Endodermal cell (in vitro differentiated cells): ENCODE results near the gene PBXIP1. TPM values are rescaled to one million over a fixed set of nuclear protein-coding genes. Genes with fewer than 3 reads are reported as not detected.
"Not testable (repeated sequence)": the region's sequence is repeated elsewhere in the genome, so short reads cannot be mapped to it uniquely, and the experiment has no call there.

Source experiments
- DNase-seq: peaks from one replicate; pipeline ENCODE4 v3.0.0-alpha.2; 2017
- H3K27ac ChIP-seq: 2 replicates; pipeline ENCODE4 v1.5.1; 2013; ENCODE audit warnings: mild to moderate bottlenecking, low read depth, low read length, moderate library complexity
- H3K27me3 ChIP-seq: 2 replicates; pipeline ENCODE4 v1.6.1; 2013; ENCODE audit warnings: mild to moderate bottlenecking, low read length, moderate library complexity; ENCODE audit not compliant: insufficient read depth, control insufficient read depth, poor library complexity, severe bottlenecking
- H3K36me3 ChIP-seq: 2 replicates; pipeline ENCODE4 v1.7.0; 2013; ENCODE audit warnings: mild to moderate bottlenecking, low read length, moderate library complexity; ENCODE audit not compliant: control insufficient read depth, insufficient read depth
- H3K4me1 ChIP-seq: one replicate; pipeline ENCODE4 v1.7.0; 2013; ENCODE audit warnings: low read length; ENCODE audit not compliant: control insufficient read depth, insufficient read depth
- H3K4me3 ChIP-seq: 2 replicates; pipeline ENCODE4 v1.5.1; 2013; ENCODE audit warnings: mild to moderate bottlenecking, low read length, moderate library complexity
- H3K9ac ChIP-seq: 2 replicates; pipeline ENCODE4 v1.6.1; 2013; ENCODE audit warnings: mild to moderate bottlenecking, low read length, moderate library complexity; ENCODE audit not compliant: poor library complexity, severe bottlenecking; ENCODE audit errors: extremely low read depth
- H3K9me3 ChIP-seq: 2 replicates; pipeline ENCODE4 v1.6.1; 2013; ENCODE audit warnings: mild to moderate bottlenecking, low read length, moderate library complexity; ENCODE audit not compliant: control insufficient read depth
- H3K27ac Mint-ChIP-seq: 2 replicates; pipeline ENCODE4 v1.8.0; 2020; ENCODE audit warnings: mixed read lengths
- H3K27me3 Mint-ChIP-seq: 2 replicates; pipeline ENCODE4 v1.8.0; 2021; ENCODE audit warnings: mild to moderate bottlenecking, mixed read lengths; ENCODE audit not compliant: insufficient read depth
- H3K36me3 Mint-ChIP-seq: 2 replicates; pipeline ENCODE4 v1.8.0; 2020; ENCODE audit warnings: low read depth, mixed read lengths
- H3K4me1 Mint-ChIP-seq: 2 replicates; pipeline ENCODE4 v1.8.0; 2020; ENCODE audit warnings: mixed read lengths
- H3K4me3 Mint-ChIP-seq: 2 replicates; pipeline ENCODE4 v1.8.0; 2020; ENCODE audit warnings: mild to moderate bottlenecking, moderate library complexity, mixed read lengths
- H3K9me3 Mint-ChIP-seq: 2 replicates; pipeline ENCODE4 v1.8.0; 2020; ENCODE audit warnings: mild to moderate bottlenecking, mixed read lengths
- WGBS, 2 experiments: methylation state at CpG; one replicate each; pipeline versions ENCODE4 v1.1.5 to v1.1.7; 2013; ENCODE audit warnings: missing lambda C conversion rate in 2 of 2, mixed read lengths in 1 of 2; ENCODE audit not compliant: insufficient coverage in 1 of 2, insufficient read length in 1 of 2; 5-methylcytosine and 5-hydroxymethylcytosine counted together
- total RNA-seq, 2 donors: library from RNA; stranded (reverse); fragmentation: NEBNext Ultra II Directional in 1 of 2; extraction: Animal tissue kit (Norgen Biotek cat#: 25700) in 1 of 2; gene quantifications; 2 replicates in 1 of 2; 3 replicates in 1 of 2; pipeline ENCODE4 v1.2.1, GENCODE V29; 2021
- TF ChIP-seq, protein P1 (sequence below): fragments of 200-600 bp; sonication (generic); conservative IDR thresholded peaks from 2 replicates; pipeline ENCODE4 v1.5.0; 2021; ENCODE audit warnings: antibody characterized with exemption, mild to moderate bottlenecking

The PBXIP1 gene
- total RNA-seq, 2 donors from 2014 or later = 42.5 to 61.3 TPM

- peaks cover 5% of the 10 kb centered on the region for H3K36me3 Mint-ChIP-seq
- peaks cover 25% of the 10 kb centered on the region for H3K9me3 Mint-ChIP-seq
- TF ChIP-seq, protein P1, sequence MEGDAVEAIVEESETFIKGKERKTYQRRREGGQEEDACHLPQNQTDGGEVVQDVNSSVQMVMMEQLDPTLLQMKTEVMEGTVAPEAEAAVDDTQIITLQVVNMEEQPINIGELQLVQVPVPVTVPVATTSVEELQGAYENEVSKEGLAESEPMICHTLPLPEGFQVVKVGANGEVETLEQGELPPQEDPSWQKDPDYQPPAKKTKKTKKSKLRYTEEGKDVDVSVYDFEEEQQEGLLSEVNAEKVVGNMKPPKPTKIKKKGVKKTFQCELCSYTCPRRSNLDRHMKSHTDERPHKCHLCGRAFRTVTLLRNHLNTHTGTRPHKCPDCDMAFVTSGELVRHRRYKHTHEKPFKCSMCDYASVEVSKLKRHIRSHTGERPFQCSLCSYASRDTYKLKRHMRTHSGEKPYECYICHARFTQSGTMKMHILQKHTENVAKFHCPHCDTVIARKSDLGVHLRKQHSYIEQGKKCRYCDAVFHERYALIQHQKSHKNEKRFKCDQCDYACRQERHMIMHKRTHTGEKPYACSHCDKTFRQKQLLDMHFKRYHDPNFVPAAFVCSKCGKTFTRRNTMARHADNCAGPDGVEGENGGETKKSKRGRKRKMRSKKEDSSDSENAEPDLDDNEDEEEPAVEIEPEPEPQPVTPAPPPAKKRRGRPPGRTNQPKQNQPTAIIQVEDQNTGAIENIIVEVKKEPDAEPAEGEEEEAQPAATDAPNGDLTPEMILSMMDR = no peak
- H3K9me3 ChIP-seq = peaks cover 17% of the 10 kb centered on the region
- H3K36me3 ChIP-seq = no peaks in the 10 kb centered on the region
- H3K9ac ChIP-seq = no peak overlapping the region
- H3K27me3 Mint-ChIP-seq = peaks cover 11% of the 10 kb centered on the region
- no peak overlapping the region for H3K4me3 ChIP-seq
- no peak for DNase-seq
- H3K27ac ChIP-seq = no peak overlapping the region
- no peaks in the 10 kb centered on the region for H3K27me3 ChIP-seq
- H3K4me1 ChIP-seq = no peaks in the 10 kb centered on the region
- no peak overlapping the region for H3K27ac Mint-ChIP-seq
- no peak overlapping the region for H3K4me3 Mint-ChIP-seq
- peaks cover 4% of the 10 kb centered on the region for H3K4me1 Mint-ChIP-seq
- 85 to 93% methylated on average over 6 to 8 of the region's 8 CpGs for WGBS, 2 experiments
Observed at GRCh38 chr1:154911691-154912550, 44.0 kb downstream of the PBXIP1 start.

DNA sequence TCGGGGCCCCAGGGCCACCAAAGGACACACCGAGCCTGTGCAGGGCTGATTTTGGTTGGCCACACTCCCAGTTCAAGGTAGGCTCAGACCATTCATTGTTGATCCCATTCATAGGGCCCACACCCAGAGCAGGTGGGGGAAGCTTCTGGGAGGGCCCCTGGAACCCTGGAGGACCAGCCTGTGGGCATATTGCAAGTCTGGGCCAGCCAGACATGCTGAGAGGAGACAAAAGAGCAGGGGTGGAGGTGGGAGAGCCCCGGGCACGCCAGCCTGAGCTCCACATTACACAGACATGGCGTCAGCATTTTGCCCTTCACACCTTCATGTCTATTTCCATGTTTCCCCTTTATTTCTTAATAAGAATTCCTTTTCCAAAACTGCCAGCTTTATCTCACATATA, 45.0 kb downstream of the PBXIP1 start:
- Histone ChIP-seq H3K4me1 (no peaks in the 10 kb centered on the region), H3K9ac (no peak overlapping the region), H3K9me3 (peaks cover 13% of the 10 kb centered on the region), H3K27ac (no peak overlapping the region), H3K36me3 (no peaks in the 10 kb centered on the region), H3K27me3 (no peaks in the 10 kb centered on the region), H3K4me3 (no peak overlapping the region)
- WGBS, 2 experiments = 85% methylated on average over 3 to 5 of the region's 5 CpGs
- no peak overlapping the region for H3K4me3 Mint-ChIP-seq
- TF ChIP-seq, protein P1 = no peak
- peaks cover 3% of the 10 kb centered on the region for H3K36me3 Mint-ChIP-seq
- H3K27ac Mint-ChIP-seq = no peak overlapping the region
- peaks cover 11% of the 10 kb centered on the region for H3K27me3 Mint-ChIP-seq
- peaks cover 27% of the 10 kb centered on the region for H3K9me3 Mint-ChIP-seq
- H3K4me1 Mint-ChIP-seq = peaks cover 4% of the 10 kb centered on the region
- DNase-seq = no peak

GRCh38 chr1:154908937-154909336, 47.0 kb downstream of the PBXIP1 start:
- Mint-ChIP-seq H3K27ac (no peak overlapping the region), H3K4me1 (peaks cover 4% of the 10 kb centered on the region)
- 88 to 95% methylated on average over 5 of the region's 5 CpGs for WGBS, 2 experiments

GRCh38 chr1:154908129-154908528, 47.8 kb downstream of the PBXIP1 start:
- not testable (repeated sequence) for H3K9ac ChIP-seq, H3K4me1 ChIP-seq, H3K36me3 ChIP-seq, H3K27me3 ChIP-seq, DNase-seq, H3K27ac ChIP-seq, H3K36me3 Mint-ChIP-seq, H3K4me3 Mint-ChIP-seq, H3K4me3 ChIP-seq, H3K27ac Mint-ChIP-seq, H3K4me1 Mint-ChIP-seq
- peaks cover 11% of the 10 kb centered on the region for H3K27me3 Mint-ChIP-seq
- peaks cover 13% of the 10 kb centered on the region for H3K9me3 ChIP-seq
- WGBS, 2 experiments = 92% methylated on average over 3 of the region's 3 CpGs; no CpG with 5 or more reads in 1 of the 2 experiments
- H3K9me3 Mint-ChIP-seq = peaks cover 27% of the 10 kb centered on the region

More at GRCh38 chr1:154908937-154909336, 47.0 kb downstream of the PBXIP1 start:
- DNase-seq = peak; percentile 13
- Histone ChIP-seq H3K27me3 (no peaks in the 10 kb centered on the region), H3K36me3 (no peaks in the 10 kb centered on the region), H3K9me3 (peaks cover 13% of the 10 kb centered on the region), H3K27ac (no peak overlapping the region), H3K4me3 (no peak overlapping the region), H3K9ac (no peak overlapping the region), H3K4me1 (no peaks in the 10 kb centered on the region)
- Mint-ChIP-seq H3K27me3 (peaks cover 11% of the 10 kb centered on the region), H3K36me3 (peaks cover 3% of the 10 kb centered on the region), H3K4me3 (no peak overlapping the region), H3K9me3 (peaks cover 27% of the 10 kb centered on the region)
- TF ChIP-seq, protein P1 = no peak
